ENCODE measurements around the gene SAMSN1. TPM values are rescaled to one million over a fixed set of nuclear protein-coding genes. Genes with fewer than 3 reads are reported as not detected.

The SAMSN1 gene
- total RNA-seq: not detected in 2 replicates

GRCh38 chr21:14545906-14546480, at the start of gene SAMSN1:
Gene SAMSN1 (minus strand): TSS chr21:14546315. CDS start chr21:14546261, 54 bp downstream.

Other genes starting within 250 kb of the SAMSN1 start
- 112 and 135 TPM in 2 replicates for gene HSPA13, start 163.2 kb downstream of the SAMSN1 start, total RNA-seq